Astrocyte of the spinal cord (primary cell): Measurements from ENCODE around the gene CHML.

Source experiments
- DNase-seq: peaks from one replicate; pipeline ENCODE4 v3.0.0; 2011; ENCODE audit warnings: low read depth, low spot score
- H3K4me3 ChIP-seq: 2 replicates; pipeline ENCODE4 v1.5.1; 2011; ENCODE audit warnings: low read depth, mild to moderate bottlenecking, low read length, moderate library complexity
- in situ Hi-C: cut with HindIII; loops from 2 replicates; pipeline ENCODE4 v1.10.0; 2017; ENCODE audit warnings: low sequenced_read_pairs
- TF ChIP-seq, protein P1 (sequence below): IDR thresholded peaks from 2 replicates; pipeline ENCODE4 v1.5.1; 2012; ENCODE audit warnings: low read depth, mild to moderate bottlenecking, low read length, inconsistent platforms

CHML gene

DNA sequence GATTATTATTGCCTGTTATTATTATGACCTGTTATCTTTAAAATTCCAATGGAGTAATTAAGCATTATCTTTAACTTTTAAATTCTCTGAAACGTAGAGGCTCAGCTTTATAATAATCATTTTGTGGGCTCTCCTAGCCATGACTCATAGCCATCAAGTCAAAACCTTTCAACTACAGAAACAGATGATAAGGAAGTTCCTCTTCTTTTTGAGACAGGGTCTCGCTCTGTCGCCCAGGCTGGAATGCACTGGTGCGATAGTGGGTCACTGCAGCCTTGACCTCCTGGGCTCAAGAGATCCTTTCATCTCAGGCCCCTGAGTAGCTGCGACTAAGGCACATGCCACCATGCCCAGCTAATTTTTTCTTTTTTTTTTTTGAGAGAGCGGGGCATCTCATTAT lies 43.5 kb downstream of the CHML start:
- no peak for DNase-seq
- in situ Hi-C loops: no loop called here
- TF ChIP-seq, protein P1, sequence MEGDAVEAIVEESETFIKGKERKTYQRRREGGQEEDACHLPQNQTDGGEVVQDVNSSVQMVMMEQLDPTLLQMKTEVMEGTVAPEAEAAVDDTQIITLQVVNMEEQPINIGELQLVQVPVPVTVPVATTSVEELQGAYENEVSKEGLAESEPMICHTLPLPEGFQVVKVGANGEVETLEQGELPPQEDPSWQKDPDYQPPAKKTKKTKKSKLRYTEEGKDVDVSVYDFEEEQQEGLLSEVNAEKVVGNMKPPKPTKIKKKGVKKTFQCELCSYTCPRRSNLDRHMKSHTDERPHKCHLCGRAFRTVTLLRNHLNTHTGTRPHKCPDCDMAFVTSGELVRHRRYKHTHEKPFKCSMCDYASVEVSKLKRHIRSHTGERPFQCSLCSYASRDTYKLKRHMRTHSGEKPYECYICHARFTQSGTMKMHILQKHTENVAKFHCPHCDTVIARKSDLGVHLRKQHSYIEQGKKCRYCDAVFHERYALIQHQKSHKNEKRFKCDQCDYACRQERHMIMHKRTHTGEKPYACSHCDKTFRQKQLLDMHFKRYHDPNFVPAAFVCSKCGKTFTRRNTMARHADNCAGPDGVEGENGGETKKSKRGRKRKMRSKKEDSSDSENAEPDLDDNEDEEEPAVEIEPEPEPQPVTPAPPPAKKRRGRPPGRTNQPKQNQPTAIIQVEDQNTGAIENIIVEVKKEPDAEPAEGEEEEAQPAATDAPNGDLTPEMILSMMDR: no peak
- H3K4me3 ChIP-seq: no peak overlapping the region

DNA sequence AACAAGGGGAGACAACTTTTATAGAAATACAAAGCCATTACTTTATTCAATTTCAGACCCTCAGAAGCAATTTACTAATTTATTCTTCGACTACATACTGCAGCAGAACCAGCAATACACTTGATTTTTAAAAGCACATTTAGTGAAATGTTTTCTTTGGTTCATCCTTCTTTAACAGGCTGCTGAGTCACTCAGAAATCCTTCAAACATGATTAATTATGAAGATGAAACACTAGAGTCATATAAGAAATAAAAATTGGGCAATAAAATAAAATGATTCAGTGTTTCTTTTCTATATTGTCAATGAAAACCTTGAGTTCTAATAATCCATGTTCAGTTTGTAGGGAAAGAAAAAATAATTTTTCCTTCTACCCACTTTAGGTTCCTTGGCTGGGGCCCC lies 47.0 kb downstream of the CHML start:
- H3K4me3 ChIP-seq: no peak overlapping the region
- in situ Hi-C loops: no loop called here
- TF ChIP-seq, protein P1: no peak
- DNase-seq: no peak

DNA sequence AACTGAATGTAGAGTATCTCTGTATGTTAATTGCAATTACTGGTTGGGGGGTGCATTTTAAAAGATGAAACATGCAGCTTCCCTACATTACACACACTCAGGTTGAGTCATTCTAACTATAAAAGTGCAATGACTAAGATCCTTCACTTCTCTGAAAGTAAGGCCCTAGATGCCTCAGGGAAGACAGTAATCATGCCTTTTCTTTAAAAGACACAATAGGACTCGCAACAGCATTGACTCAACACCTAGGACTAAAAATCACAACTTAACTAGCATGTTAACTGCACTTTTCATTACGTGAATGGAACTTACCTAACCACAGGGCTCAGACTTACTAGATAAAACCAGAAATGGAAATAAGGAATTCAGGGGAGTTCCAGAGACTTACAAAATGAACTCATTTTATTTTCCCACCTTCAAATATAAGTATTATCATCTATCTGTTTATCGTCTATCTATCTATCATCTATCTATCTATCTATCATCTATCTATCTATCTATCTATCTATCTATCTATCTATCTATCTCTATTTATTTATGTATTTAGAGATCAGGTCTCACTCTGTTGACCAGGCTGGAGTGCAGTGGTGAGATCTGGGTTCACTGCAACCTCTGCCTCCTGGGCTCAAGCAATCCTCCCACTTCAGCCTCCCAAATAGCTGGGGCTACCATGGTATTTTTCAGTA lies 47.8 kb downstream of the CHML start:
- H3K4me3 ChIP-seq: no peak overlapping the region
- peak; percentile 61 for DNase-seq
- TF ChIP-seq, protein P1: no peak
- in situ Hi-C loops: no loop called here

DNA sequence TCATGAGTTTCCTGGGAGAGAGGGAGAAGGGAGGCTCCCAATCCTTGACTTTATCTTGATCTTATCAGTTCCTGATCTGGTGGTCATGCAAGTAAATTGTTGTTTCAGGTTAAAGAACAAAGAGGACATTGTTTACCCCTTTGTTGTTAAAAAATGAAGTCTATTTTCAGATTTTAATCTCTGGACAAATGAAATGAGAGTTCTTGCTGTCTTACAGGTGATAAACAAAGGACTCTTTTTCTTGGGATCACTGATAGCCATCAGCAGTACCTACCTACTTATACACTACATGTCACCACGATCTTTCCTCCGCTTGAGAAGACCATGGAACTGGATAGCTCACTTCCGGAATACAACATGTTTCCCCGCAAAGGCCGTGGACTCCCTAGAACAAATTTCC lies 48.4 kb downstream of the CHML start:
- TF ChIP-seq, protein P1: no peak
- in situ Hi-C loops: no loop called here
- DNase-seq: no peak
- no peak overlapping the region for H3K4me3 ChIP-seq

DNA sequence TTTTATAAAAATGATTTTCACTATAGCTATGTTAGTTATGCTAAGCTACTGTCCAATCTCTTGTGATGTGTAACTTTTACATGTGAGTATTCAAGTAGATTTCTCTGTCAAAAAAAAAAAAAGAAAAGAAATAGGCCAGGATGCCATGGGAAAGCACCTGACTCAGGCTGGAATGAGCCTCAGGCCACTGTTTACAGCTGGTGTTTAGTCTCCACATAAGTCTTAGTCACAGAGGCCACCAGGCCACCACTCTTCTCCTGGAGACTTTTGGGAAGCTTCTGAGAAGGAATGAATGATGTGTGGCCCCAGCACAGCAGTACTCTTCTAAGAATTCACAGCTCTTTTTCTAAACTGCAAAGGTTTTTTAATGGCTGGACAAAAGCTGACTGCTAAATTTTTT lies 48.9 kb downstream of the CHML start:
- peak; percentile 24 for DNase-seq
- TF ChIP-seq, protein P1: no peak
- no peak overlapping the region for H3K4me3 ChIP-seq
- in situ Hi-C loops: no loop called here

DNA sequence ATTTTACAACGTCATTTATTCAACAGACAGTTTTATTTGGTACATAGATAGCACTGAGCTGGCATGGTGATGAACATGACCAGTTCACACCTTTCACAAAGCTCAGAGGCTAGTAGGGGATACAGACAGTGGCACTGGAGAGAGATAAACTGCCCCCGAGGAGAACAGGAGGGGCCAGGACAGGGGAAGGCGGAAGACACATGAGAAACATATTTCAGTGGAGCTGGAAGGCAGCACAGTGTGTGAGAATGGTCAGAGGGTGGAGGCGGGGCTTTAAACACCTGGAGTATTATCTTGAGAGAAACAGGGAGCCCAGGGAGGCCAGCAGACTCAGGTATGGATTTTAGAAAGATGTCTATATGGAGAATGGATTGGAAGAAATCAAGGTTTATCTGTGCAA lies 49.5 kb downstream of the CHML start:
- DNase-seq: no peak
- TF ChIP-seq, protein P1: no peak
- in situ Hi-C loops: no loop called here

More for the DNA sequence above, 49.5 kb downstream of the CHML start:
- H3K4me3 ChIP-seq: no peak overlapping the region
